HG03045 (cell line): ENCODE measurements around the gene SLC51B.
"Not testable (repeated sequence)": the region's sequence is repeated elsewhere in the genome, so short reads cannot be mapped to it uniquely, and the experiment has no call there.

Experiments used
- ATAC-seq: cut with Tn5 transposase; IDR thresholded peaks from one replicate; pipeline ENCODE4 v1.9.1; 2021; ENCODE audit warnings: mild to moderate bottlenecking, moderate library complexity; ENCODE audit not compliant: unreplicated experiment

Gene SLC51B

DNA sequence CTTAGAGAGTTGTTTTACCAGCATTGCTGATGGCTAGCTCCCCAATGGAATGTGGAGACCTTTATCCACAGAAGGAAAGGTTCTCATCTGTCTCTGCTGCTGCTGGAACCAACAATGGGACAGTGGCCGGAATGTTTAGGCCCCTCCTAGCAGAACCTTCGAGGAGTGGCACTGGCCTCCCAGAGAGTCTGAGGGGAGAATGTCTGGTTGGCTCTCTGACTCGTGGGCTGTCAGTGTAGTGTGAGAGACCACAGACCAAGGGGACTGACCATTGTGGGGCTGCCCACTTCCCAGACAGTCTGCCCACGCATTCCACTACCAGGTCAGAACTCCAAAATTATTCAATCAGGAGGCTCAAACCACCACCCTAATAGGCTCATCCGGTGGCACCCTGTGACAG is 17.5 kb downstream of the SLC51B start:
- no peak for ATAC-seq

DNA sequence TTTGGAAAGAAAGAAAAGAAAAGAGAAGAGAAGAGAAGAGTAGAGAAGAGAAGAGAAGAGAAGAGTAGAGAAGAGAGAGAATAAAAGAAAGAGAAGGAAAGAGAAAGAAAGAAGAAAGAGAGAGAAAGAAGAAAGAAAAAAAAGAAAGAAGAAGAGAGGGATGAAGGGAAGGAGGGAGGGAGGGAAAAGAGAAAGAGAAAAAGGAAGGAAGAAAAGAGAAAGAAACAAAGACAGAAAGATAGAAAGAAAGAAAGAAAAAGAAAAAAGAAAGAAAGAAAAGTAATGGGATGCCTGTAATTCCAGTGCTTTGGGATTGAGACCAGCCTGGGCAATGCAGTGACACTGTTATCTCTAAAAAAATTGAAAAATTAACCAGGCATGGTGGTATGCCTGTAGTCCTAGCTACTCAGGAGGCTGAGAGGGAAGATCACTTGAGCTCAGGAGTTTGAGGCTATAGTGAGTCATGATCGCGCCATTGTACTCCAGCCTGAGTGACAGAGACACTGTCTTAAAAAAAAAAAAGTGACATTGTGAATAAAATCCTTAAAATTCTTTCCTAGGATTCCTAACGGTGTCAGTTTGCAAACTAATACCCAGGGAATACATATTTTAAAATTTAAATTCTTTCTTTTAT is 20.9 kb downstream of the SLC51B start:
- ATAC-seq, result no peak

DNA sequence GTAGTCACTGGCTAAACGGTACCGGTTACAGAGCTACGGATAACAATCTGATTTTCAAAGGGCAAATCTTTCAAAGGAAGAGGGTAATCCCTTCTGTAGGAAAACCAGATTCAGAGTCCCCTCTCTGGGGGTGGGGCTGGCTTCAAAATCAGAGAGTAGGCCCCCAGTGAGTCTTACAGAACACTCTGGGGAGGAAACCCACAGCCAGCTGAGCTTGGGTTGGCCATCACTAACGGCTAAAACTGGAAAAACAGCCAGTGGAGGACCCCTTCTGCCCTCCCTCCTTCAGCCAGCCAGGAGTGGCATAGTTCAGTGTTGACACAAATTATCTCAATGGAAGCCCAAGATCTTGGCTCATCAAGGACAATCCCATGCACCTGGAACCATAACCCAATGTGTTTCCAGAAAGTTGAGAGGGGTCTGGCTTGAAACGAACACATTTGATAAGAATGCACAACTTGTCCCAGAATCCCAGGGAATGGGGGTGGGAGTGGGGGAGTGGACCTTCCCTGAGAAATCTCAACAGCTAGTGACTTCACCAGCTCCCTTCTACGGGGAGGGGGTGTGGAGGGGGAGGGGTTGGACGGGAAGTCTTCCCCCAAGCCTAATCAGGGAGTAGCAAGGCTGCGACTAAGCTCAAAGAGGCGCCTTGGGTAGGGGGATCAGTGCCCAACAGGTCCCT is 21.6 kb downstream of the SLC51B start:
- ATAC-seq, result no peak

DNA sequence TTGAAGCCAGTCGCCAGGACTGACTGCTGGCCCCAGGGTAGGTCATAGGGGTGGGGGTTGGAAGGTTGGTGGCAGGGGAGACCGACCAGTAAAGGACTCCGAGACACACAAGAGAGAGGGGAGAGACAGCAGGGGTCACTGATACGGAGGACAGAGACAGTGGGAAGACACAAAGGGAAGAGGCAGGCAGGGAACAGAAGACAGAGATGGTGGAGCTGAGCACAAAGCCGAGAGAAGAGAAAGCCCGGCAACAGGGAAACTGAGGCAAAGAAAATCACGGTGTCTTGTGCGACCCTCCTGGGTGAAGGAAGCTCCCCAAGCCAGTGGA is 22.1 kb downstream of the SLC51B start:
- ATAC-seq, result no peak

DNA sequence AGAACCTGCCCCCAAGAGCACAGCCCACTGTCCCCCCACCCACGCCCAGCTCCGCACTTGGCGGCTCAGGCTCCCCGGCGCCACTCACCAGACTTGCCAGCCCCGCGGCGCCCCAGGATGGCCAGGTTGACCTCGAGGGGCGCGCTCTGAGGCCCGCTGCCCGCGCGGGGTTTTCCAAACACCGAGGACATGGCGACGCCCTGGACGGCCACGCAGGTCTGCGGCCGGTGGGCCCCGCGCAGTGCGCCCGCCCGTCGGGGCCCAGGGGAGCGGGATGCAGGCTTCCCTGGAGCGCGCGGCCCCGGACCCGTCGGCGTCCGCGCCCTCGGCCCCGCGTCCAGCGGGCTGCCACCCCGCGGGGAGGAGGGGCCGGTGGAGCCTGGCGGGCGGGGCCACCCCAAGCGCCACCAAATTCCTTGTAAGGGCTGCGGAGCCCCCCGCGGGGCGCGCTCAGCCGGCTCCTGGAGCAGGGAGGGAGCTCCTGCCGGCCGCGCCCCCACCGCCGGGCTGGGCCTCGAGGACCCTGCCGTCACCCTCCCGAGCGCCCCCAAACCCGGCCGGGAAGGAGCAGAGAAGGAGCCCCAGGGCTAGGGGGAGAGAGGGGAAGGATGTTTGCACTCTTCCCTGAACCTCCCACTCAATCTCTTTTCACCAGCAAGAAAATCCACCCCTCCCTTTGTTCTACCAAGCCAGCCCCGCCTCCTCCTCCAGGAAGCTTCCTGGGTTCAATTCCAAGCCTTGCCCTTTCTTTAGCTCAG is 22.6 kb downstream of the SLC51B start, which contains the start of gene RASL12:
RASL12 (minus strand) TSS at position 347 of the 758 bp plus-strand sequence; CDS start at position 191, 156 bp downstream.
- no peak for ATAC-seq

DNA sequence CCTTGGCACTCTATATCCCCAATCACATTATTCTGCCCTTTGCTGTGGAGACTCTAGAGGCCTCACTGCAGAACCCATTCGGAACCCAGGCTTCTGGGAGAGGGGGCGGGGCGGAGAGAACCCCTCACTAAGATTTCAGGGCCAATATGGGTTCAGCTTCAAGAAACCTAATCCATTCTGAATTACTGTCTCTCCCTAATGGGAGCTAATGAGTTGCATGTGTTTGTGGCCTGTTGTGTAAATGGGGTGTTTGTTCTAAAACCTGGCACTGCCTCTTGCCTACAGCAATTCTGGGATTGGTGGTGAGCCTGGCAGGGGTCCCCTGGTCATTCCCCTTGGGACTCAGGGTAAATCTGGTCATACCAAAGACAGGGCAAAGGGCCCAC is 23.2 kb downstream of the SLC51B start:
- no peak for ATAC-seq

DNA sequence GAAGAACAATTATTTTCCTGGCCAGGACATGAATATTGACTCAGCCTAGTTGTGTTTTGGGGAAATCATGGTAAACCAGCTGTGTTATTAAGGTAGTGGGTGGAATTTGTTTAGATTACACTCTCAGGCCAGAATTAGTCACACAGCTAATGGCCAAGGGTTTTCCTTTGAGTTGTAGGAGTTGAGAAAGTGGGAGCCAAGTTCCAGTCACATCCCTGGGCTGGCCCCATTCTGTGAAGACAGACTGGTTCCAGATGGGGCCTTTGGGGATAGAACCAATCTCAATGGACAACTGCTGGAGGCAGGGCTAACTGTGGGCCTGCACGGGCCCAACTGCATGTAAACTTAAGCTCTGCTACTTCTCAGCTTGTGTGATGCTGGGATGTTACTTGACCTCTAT is 24.0 kb downstream of the SLC51B start:
- ATAC-seq, result no peak

DNA sequence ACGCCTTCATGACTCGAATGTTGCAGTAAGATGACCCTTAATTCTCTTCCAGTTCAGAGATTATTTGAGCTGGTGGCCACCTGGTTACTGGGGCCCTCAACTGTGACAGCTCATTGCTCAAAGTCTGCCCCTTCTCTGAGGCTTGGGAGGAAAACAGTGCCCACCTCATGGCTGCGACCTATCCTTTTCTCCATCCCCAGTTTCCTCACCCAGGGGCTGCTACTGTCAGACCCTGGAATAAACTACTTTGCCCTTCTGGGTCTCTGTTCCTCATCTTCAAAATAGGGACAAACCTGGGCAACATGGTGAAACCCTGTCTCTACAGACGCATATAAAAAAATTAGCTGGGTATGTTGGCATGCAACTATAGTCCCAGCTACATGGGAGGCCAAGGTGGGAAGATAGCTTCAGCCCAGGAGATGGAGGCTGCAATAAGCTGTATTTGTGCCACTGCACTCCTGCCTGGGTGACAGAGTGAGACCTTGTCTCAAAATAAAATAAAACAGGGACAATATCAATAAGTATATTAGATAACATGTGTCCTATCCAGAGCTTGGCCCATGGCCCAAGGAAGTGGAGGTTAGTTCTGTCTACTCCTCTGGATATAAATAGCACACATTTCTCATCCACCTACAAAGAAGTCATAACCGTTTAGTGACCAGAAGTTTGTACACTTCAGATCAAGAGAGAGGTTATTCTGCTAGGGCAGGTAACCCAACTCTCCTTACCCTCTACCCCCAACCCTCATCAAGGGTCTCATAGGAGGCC is 24.8 kb downstream of the SLC51B start:
- ATAC-seq, result no peak

DNA sequence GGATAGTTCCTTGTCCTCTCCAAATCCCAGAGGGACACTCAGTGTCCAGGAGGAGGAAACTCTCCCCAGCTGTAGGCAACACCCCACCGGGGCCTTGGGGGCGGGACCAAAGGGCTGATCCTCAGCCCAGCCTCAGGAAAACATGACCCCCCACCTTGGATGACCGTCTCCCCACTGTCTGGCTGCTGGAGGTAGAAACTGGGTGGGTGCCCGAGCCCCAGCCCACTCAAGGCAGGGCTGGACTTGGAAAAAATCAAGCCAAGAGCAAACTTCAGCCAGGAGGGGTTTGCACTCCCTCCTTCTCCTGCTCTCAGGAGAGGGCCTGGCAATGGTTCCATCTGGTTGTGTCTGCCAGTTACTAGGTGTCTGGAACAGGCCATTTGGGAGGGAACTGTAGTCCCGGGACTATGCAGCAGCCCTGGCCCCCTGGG is 26.2 kb downstream of the SLC51B start:
- no peak for ATAC-seq

DNA sequence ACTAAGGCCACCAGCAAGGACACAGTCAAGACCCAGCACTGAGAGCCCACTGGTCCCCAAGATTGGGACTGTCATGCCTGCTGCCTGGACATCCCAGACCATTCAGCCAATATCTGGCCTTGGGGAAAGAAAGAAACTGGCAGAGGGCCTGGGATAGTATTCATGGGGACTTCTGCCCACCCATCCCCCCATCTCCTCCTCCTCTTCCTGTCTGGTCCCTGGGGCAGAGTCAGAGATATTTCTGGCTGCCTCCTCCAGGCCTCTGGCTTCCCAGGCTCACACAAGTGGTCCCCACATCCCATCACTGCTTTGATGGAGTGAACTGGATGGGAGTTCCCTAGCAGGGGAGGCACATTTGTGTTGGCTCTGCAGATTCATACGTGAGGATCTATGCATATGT is 26.8 kb downstream of the SLC51B start:
- no peak for ATAC-seq

DNA sequence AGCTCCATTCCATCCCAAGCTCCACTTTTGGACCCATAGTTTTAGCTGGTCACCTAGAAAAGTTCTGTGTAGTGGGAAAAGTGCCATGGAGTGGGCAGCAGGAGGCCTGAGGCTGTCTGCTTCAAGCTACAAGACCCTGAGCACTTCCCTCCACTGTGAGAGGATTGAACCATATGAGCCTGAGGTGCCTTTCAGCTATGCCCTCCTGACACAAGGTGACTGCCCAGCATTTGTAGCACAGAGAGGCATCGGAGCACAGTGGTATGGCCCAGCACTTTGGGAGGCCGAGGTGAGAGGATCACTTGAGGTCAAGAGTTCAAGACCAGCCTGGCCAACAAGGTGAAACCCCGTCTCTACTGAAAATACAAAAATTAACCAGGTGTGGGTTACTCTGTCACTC is 27.4 kb downstream of the SLC51B start:
- ATAC-seq, result no peak

DNA sequence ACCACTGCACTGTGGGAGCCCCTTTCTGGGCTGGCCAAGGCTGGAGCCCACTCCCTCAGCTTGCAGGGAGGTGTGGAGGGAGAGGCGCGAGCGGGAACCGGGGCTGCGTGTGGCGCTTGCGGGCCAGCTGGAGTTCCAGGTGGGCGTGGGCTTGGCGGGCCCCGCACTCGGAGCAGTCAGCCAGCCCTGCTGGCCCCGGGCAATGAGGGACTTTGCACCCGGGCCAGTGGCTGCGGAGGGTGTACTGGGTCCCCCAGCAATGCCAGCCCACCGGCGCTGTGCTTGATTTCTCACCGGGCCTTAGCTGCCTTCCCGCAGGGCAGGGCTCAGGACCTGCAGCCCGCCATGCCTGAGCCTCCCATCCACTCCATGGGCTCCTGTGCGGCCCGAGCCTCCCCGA is 29.8 kb downstream of the SLC51B start:
- ATAC-seq, result not testable (repeated sequence)

DNA sequence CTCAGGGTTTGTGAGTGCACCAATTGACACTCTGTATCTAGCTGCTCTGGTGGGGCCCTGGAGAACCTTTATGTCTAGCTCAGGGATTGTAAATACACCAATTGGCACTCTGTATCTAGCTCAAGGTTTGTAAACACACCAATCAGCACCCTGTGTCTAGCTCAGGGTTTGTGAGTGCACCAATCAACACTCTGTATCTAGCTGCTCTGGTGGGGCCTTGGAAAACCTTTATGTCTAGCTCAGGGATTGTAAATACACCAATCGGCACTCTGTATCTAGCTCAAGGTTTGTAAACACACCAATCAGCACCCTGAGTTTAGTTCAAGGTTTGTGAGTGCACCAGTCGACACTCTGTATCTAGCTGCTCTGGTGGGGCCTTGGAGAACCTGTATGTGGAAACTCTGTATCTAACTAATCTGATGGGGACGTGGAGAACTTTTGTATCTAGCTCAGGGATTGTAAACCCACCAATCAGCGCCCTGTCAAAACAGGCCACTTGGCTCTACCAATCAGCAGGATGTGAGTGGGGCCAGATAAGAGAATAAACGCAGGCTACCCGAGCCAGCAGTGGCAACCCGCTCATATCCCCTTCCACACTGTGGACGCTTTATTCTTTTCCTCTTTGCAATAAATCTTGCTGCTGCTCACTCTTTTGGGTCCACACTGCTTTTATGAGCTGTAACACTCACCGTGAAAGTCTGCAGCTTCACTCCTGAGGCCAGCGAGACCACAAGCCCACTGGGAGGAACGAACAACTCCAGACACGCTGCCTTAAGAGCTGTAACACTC is 30.6 kb downstream of the SLC51B start:
- not testable (repeated sequence) for ATAC-seq

DNA sequence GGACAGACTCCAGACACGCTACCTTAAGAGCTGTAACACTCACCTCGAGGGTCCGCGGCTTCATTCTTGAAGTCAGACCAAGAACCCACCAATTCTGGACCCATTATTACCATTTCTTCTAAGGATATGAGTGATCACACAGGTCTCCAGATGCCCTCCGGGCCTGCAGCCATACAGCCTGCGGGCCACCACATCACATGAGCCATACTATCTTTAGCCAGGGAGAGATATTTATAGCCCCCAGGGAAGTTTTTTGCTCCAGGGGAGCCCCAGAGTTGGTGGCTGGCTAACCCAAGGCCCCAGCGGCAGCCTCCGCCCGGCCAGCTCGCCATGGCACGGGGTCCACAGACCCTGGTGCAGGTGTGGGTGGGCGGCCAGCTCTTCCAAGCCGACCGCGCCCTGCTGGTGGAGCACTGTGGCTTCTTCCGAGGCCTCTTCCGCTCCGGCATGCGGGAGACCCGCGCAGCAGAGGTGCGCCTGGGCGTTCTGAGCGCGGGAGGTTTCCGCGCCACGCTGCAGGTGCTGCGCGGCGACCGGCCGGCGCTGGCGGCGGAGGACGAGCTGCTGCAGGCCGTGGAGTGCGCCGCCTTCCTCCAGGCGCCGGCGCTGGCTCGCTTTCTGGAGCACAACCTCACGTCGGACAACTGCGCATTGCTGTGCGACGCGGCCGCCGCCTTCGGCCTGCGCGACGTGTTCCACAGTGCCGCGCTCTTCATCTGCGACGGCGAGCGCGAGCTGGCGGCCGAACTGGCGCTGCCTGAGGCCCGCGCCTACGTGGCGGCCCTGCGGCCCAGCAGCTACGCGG is 31.5 kb downstream of the SLC51B start, which contains the start of gene KBTBD13:
KBTBD13 (plus strand) TSS at position 261 of the 805 bp plus-strand sequence; CDS start at position 331, 70 bp downstream.
- no peak for ATAC-seq

DNA sequence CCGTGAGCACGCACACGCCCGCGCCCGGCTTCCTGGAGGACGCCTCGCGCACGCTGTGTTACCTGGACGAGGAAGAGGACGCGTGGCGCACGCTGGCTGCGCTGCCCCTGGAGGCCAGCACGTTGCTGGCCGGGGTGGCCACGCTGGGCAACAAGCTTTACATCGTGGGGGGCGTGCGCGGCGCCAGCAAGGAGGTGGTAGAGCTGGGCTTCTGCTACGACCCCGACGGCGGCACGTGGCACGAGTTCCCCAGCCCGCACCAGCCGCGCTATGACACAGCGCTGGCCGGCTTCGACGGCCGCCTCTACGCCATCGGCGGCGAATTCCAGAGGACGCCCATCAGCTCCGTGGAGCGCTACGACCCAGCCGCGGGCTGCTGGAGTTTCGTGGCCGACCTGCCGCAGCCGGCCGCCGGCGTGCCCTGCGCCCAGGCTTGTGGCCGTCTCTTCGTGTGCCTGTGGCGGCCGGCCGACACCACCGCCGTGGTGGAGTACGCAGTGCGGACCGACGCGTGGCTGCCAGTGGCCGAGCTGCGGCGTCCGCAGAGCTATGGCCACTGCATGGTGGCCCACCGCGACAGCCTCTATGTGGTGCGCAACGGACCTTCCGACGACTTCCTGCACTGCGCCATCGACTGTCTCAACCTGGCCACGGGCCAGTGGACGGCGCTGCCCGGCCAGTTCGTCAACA is 32.2 kb downstream of the SLC51B start:
- no peak for ATAC-seq

DNA sequence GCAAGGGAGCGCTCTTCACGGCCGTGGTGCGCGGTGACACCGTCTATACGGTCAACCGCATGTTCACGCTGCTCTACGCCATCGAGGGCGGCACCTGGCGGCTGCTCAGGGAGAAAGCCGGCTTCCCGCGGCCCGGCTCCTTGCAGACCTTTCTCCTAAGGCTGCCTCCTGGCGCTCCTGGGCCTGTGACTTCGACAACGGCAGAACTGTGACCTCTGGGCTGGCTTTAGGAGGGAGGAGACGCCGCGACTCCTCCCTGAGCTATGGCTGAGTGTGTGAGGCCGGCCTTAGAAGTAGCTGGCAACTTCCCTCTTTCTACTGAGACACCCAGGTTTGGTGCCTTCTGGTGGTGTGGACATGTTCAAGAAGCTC is 32.8 kb downstream of the SLC51B start:
- no peak for ATAC-seq

DNA sequence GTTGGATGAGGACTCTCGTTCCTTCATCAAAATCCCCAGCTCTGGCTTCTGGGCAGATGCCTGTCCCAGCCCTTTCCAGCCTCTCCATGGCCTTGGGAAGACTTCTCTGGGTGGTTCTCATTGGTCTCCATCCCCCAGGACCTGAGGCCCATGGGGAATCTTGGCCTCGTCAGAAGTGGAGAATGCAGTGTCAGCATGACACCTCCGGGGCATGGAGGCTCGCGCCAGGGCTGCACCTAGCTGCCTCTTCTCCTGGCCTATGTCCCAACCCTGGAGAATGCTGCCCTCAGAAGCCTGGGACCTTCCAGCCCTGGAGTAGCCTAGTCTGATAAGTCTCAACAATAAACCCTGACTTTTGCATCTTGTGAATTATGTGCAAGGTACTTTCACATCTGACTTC is 34.4 kb downstream of the SLC51B start:
- ATAC-seq, result no peak

DNA sequence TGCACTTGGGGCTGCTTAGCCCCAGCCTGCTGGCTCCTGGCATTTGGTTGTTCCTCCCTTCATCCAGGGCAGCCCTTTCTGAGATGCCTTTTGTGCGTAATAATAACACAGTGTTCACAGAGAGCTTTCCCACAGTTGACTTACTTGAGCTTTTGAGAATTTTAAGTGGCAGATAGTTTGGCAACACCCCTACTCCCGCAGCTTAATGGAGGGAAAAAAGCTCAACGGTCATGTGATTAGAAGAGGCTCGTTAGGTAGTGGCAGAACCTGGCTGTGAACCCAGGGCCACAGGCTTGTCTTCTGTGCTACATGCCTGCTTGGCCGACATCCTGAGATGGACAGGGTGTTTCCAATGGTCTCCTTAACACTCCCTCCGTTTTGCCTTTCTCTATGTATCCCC is 36.1 kb downstream of the SLC51B start:
- no peak for ATAC-seq

DNA sequence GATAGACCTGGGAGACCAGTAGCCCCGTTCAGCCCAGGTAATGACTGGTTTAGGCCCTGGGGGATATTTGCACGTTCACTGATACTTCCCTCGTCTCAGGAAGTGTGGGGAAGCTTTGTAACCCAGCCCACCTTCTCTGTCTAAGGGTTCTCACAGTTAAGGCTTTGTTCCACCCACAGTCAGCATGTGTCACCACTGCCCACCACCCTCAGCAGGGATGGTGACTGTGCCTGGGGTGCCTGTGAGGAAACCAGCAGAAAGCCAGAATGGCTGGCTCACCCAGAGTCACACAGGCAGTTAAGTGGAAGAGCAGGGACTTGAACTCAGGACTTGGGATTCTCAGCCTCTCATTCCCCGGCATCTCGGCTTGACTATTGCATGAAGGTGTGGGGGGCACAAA is 36.6 kb downstream of the SLC51B start:
- no peak for ATAC-seq
